OCI-LY1 (cell line): ENCODE measurements around the gene PCSK5.

ENCODE experiments used
- CTCF ChIP-seq: fragments of 200-600 bp; sonication (generic), shearing (Covaris generic); IDR thresholded peaks from 2 replicates; pipeline ENCODE4 v1.5.1; 2017; ENCODE audit warnings: mild to moderate bottlenecking, antibody characterized with exemption, low read length, moderate library complexity, mixed read lengths
- EZH2 ChIP-seq: fragments of 200-600 bp; sonication (generic), shearing (Covaris generic); IDR thresholded peaks from 2 replicates; pipeline ENCODE4 v1.8.0; 2017; ENCODE audit warnings: borderline replicate concordance, mixed run types, mild to moderate bottlenecking, antibody characterized with exemption, low read length, moderate library complexity, mixed read lengths

- TF ChIP-seq CTCF (no peak), EZH2 (no peak)
Observed at GRCh38 chr9:76103531-76104315, 213.2 kb downstream of the PCSK5 start.
